GM18526 (cell line): Measurements from ENCODE around the gene ALDH4A1.

Experiments
- POLR2A ChIP-seq: IDR thresholded peaks from 3 replicates; pipeline ENCODE4 v1.6.1; 2011; ENCODE audit not compliant: insufficient read length; ENCODE audit errors: extremely low read depth

The ALDH4A1 gene

DNA sequence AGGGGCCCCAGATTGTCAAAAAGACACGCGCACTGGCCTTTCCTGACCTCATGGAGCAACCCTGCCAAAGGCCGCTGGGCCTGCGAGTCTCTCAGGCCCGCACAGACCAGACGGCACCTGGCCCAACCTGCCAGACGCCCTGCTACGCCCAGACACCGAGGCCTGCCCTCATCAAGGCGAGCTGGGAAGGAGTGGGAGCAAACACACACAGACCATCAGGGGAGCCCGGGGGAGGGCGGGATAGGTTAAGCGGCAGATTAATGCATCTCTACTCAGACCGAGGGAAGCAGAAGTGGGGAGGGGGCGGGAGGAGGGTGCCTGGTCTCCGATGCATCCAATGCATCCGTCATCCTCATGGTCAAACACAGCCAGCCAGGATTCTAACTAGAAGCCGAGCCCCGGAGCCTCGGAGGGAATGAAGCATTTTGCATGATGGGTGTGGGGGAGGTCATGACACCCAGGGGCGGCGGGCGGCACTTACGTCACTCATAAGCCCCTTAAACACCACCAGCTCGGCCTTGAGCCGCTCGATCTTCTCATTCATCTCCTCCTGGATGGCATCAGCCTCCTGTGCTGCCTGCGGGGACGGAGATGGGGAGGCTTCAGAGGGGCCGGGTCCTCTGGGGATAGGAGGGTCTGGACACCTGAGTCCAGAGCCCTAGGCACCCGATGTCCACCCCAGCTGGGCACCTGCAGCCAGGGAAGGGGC lies 17.0 kb upstream of the ALDH4A1 start:
- no peak for TF ChIP-seq POLR2A

DNA sequence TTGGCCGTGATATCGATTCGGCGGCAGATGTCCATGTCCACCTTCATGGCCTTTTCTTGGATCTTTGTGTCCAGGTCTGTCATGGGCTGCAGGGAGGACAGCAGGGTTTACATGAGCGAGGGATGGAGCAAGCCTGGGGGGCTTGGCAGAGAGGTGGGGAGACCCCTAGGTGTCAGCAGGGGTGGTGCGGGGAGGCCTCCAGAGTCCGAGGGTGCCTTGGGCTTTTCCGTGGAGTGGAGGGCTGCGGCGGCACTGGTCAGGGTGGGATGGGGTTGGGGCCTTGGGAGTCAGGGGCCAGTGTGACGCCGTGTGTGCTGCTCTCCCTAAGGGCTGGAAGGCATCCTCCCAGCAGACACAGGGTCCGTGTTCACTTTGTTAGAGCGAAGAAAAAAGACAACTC lies 16.1 kb upstream of the ALDH4A1 start:
- TF ChIP-seq POLR2A: no peak

DNA sequence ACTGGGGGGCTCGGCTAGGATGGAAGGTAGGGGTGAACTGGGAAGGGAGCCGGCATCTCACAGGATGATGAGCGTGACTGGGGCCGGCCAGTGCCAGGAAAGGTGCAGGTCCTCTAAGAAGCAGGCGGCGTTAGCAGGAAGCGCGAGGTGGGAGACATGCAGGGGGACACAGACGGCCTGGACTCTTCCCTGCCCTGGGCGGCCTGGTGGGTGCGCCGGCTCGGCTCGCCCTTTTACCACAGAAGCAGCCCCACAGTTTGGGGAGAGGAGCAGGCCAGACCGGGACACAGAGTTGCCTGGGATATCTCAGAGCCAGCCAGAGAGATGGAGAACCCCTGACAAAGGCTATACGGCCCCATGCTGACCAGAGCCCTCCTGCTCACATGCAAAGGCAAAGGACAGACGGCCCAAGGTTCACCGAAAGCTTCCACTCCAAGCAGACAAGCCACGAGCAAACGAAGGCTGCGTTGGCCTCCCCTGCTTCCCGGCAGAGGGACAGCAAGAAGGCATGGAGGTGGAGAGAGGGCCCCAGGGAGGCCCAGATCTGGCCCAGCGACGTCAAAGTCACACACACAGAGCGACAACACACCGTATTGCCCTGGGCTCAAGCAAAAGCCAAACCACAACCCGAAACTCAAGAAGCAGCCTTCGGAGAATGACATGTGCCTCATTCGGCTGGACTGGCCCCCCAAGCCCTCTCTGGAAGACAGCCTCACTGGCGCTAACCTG lies 14.9 kb upstream of the ALDH4A1 start:
- no peak for TF ChIP-seq POLR2A

DNA sequence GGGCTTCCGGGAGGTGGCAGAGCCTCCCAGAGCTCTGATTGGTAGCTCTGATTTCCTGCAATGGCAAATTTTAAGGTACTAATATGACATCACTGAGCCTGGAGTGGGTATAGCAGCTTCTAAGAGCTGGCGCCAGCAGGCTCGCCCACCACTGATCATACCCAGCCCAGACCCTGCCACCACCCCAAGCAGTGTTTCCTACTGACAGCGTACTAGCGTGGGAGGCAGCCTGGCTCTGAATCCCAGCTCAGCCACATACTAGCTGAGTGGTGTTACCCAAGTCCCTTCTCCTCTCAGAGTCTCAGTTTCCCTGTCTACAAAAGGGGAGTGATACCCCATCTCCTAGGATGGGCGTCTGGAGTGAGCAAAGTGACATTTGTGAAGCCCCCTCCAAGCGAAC lies 13.0 kb upstream of the ALDH4A1 start:
- no peak for TF ChIP-seq POLR2A

DNA sequence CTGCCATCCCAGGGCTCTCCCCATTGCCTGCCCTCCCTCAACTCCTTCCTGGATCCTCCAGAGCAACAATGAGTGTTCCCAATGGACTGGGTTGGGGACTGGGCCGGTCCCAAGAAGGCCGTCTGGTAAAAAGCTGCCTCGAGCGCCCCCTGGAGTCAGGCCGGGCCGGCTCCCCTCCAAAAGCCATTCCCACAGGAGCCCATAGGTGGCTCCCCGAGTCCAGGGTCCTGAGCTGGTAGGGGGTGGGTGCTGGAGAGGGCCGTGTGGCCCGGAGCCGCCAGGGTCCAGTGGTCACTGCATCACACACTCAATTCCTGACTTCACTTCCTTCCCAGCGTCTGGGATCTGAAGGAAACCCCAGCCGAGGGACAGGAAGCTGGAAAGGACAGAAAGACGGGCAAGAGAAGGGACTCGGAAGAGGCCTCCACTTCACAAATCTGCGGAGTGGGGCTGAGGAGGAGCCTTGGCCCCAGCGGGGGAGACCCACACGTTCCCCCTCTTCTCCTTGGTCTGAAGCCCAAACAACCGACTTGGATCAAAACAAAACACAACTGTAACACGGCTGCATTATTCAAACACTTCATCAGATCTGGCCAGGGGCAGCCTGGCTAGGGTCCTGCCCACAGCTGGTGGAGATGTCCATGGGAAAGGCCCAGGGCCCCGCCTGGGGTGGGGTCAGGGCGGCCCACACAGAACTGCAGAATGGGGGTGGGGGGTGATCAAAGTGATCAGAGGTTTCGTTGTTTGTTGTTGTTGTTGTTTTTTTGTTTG lies 10.9 kb upstream of the ALDH4A1 start:
- no peak for TF ChIP-seq POLR2A

DNA sequence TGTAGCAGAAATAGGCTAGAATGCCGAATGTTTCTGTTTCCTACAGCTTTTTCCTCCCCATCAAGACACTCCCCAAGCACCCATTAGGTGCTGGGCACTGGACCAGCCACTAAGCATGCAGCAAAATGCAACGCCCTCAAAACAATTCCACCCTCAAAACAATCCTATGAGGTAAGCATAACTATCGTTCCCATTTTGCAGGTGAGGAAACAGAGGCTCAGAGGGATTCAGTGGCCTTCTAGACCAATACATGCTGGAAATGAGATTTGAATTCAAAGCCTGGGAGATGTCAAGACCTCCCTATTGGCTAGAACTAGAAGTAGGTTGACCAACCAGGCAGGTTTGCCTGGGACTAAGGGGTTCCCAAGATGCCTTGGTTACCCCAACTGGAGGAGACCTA lies 10.2 kb upstream of the ALDH4A1 start:
- TF ChIP-seq POLR2A: no peak

DNA sequence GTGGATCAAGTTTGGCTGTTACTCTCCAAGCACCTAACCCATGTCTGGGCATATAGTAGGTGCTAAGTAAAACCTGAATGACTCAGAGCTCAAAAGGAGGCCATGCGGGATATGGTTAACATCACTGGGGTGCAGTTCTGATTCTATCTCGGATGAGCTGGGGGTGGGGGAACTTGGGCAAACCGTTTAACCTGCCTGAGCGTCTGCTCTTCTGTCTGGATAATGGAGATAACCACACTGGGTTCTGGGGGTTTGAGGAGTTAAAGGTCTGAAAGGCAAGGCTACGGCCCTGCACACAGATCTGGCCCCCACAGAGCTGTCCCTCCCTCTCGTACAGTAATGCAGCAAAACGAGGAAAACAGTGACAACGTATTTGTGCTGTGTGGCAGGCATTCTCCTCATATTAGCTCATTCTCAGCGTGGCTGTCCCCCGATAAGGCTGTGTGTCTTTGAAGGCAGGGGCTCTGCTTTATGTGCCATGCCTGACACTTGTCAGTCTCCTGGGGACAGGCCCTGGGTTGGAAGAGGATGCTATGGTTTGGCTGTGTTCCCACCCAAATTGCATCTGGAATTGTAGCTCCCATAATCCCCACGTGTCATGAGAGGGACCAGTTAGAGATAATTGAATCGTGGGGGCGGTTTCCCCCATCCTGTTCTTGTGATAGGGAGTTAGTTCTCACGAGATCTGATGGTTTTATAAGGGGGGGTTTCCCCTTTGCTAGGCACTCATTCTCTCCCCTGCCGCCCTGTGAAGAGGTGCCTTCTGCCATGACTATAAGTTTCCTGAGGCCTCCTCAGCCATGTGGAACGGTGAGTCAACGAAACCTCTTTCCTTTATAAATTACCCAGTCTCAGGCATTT lies 6.8 kb upstream of the ALDH4A1 start:
- no peak for TF ChIP-seq POLR2A

DNA sequence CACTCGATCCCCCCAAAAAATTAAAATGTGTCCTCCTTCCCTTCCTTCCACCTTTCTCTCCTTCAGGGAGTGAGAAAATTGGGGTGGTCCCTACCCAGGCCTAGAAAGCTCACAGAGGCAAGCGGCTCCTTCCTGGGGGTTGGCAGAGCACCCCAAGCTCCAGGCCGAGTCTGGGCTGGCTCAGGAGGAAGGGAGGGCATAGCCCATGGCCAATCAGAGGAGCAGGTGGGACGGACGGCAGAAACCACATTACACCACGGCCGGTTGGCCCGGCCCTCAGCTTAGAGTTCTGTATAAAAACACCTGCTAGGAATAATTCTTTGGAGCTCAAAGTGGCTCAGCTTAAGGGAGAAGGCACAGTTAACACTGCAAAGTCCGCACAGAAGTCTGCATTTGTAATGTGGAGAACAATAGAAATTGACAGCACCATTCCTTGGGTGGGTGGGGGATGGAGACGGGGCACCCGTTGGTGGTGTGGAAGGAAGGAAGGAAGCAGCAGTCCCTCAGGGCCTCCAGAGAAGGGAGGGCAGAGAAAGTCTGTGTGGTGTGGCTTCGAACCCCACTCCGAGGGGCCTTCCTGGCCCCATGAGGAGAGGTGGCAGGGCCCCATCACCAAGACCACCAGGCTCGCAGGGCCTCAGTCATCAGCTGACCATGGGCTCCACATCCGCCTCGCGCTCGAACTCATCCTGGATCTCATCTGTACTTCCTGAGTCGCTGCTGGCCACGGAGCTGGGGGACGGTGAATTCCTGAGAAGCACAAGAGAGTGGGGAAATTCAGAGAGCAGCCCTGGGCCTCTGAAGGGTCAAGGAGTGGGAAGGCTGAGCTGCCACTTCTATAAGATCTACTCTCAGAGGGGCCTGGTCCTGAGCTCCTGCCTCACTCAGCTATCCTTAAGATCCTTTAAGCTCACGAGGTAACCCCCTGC lies 5.8 kb upstream of the ALDH4A1 start:
- TF ChIP-seq POLR2A: no peak

DNA sequence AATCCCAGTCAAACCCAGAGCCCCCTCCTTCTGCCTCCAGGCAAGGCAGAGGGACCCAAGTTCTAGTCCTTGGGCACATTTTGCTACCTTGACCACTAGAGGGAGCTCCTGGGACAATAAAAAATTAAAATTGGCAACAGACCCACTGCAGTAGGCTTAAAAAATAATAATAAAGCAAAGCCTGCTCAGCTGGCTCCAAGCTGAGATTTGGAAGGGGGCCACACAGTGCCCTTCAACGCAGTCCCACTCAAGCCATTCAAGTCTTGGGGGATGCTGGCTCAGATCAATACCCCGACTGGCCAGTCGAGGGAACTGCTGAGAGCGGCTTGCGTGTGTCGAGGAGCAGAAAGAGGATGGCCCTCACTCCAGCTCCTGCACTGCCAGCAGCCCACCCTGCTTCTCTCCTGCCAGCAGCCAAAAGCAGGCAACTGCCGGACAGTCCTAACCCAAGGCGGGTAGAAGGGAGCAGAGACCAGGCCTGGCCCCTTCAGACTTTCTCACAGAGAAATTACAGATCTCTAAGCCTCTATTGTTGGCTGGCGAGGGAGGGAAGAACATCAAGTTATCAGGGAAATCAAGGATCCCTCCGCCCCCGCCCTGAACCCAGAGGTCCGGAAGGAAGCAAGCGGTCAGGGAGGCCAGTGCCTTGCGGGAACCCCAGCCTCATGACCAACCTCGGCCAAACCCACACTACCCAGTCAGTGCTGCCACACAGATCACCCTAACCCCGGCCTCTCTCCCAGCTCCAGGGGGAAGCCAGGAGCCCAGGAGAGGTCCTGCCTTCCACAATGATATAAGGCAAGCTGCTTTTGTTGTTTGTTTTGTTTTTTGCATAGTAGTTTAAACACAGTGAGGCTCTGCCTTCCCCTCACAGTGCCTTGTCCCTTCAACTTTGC lies 4.9 kb upstream of the ALDH4A1 start:
- TF ChIP-seq POLR2A: no peak

DNA sequence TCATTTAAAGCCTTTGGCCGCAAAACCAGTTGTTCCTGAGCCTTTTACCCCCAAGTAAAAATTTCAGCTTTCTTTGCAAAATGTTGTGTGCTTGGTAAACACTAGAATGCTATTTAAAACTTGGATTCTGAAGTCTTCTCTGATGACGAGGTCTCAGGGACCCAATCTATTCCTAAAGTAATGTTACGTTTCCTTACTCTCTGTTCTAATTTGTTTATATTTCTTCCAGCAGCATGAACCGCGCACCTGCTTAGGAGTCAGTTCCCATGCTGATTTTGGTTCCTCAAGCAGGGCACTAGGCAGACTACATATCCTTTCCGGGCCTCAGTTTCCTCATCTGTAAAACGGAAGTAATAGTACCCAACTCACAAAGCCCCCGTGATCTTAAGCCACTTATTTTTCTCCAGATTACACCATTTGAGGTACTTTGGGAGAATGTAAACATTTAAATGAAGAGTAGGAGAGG lies 969 bp upstream of the ALDH4A1 start:
- no peak for TF ChIP-seq POLR2A

DNA sequence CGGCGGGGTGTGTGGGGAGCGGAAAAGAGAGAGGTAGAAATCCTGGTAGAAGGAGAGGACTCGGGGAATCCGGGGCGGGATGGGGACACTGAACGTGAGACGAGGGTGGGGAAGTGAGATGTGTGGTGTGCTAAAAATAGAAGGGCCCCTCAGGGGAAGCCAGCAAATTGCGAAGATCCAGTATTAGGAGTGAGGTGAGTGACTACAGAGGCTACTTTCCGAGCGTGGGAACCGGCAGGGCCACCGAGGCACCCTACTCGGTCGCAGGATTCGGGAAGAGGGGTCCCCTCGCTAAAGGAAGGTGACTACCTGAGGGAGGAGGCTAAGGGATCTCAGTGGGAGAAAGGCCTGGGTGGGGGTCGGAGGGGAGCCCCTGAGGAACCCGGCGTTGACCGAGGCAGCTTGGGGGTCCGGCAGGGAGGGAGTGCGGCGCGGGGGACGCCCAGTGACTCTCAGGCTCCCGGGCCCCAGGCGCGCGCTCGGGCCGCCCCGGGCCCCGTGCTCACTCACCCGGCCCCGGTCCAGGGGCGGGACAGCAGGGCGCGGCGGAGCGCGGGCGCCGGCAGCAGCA lies 318 bp downstream of the ALDH4A1 start:
- TF ChIP-seq POLR2A: peak; percentile 32

DNA sequence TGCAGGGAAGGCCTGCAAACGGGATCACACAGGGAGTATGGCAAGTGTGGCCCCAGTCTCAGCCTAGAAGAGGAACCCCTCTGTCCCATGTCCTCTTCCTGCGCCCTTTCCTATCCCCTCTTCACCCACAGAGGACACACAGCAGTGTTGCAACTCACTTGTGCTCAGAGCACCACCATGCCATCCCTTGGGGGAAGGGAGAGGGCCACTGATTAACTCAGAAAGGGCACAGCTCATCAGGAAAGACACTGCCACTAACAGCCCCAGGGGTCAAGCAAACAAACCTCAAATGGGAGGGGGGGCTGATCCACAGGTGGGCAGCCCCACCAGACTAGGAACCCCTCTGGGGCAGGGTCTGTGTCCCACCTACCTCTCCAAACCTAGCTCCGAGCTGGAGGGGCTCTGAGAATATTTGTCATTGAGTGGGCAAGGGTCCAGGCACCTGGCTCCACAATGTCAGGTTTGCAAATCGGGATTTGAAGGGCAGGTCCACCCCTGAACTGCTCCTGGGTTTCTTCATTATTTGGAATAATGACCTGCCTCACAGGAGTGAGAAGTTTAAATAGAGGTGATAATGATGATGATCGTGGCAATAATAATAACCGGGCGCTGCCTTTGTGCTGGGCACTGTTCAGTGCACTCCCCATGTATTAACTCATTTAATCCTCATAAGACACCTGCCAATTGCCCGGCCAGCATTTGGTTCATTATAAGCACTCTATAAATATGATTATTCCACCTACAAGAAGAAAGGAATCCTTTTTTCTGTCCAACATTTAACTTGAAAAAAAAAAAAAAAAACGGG lies 1.0 kb downstream of the ALDH4A1 start:
- TF ChIP-seq POLR2A: no peak
